MV-4-11 (cell line): ENCODE measurements around the gene HOXB8.

Source experiments
- DNase-seq: peaks from one replicate; lab custom pipeline; 2025; lab: John Stamatoyannopoulos, UW

Gene HOXB8

GRCh38 chr17:48637323-48638260 is 22.5 kb upstream of the HOXB8 start:
- no peak for DNase-seq

GRCh38 chr17:48636177-48637018 is 21.3 kb upstream of the HOXB8 start:
- DNase-seq = peak; percentile 70

GRCh38 chr17:48634493-48635208 is 19.6 kb upstream of the HOXB8 start:
- no peak for DNase-seq

- no peak for DNase-seq
These were observed 18.2 kb upstream of the HOXB8 start for GRCh38 chr17:48633266-48633677.

GRCh38 chr17:48632579-48633265 is 17.6 kb upstream of the HOXB8 start:
- DNase-seq = no peak

- DNase-seq = no peak
These were observed 16.8 kb upstream of the HOXB8 start for GRCh38 chr17:48631693-48632578.

- DNase-seq = no peak
These were observed 16.0 kb upstream of the HOXB8 start for GRCh38 chr17:48630925-48631692.

GRCh38 chr17:48630009-48630924 is 15.2 kb upstream of the HOXB8 start:
- DNase-seq = no peak

GRCh38 chr17:48629411-48629759 is 14.3 kb upstream of the HOXB8 start:
- no peak for DNase-seq

- peak; percentile 57 for DNase-seq
These were observed 13.7 kb upstream of the HOXB8 start for GRCh38 chr17:48628649-48629410.

- no peak for DNase-seq
These were observed 12.8 kb upstream of the HOXB8 start for GRCh38 chr17:48627623-48628521.

- DNase-seq = no peak
These were observed 12.1 kb upstream of the HOXB8 start for GRCh38 chr17:48627118-48627597.

- DNase-seq = no peak
These were observed 11.4 kb upstream of the HOXB8 start, which contains the start of gene HOXB9 for GRCh38 chr17:48626245-48627117. TSS of gene HOXB9 (minus strand) at chr17:48626358. CDS start at chr17:48626269, 89 bp downstream.

- no peak for DNase-seq
These were observed 10.6 kb upstream of the HOXB8 start for GRCh38 chr17:48625495-48626244.
